Heart right ventricle (tissue), 16 donors: ENCODE data around the gene EYS. TPM values are rescaled to one million over a fixed set of nuclear protein-coding genes. Genes with fewer than 3 reads are reported as not detected.

Experiments
- ATAC-seq, 8 donors: fragments of 200-7000 bp; cut with Tn5 transposase; one replicate each; pipeline ENCODE4 v1.9.1; 2020; ENCODE audit warnings: mild to moderate bottlenecking in 8 of 8, moderate library complexity in 8 of 8, moderate number of reproducible peaks in 1 of 8
- DNase-seq, 2 donors: peaks; one replicate each; pipeline ENCODE4 v3.0.0-alpha.2; 2020
- H3K27ac ChIP-seq, 10 donors: fragments of 200-600 bp; sonication (generic) in 2 of 10; one replicate each; pipeline versions ENCODE4 v1.5.0 to v1.8.0; 2020 to 2022; ENCODE audit warnings: mild to moderate bottlenecking in 3 of 10
- H3K27me3 ChIP-seq, 7 donors: fragments of 200-600 bp; one replicate each; pipeline ENCODE4 v1.8.0; 2021 to 2022; ENCODE audit warnings: mild to moderate bottlenecking in 2 of 7
- H3K36me3 ChIP-seq, 9 donors: fragments of 200-600 bp; sonication (generic) in 1 of 9; one replicate each; pipeline versions ENCODE4 v1.5.0 to v1.8.0; 2020 to 2022; ENCODE audit warnings: mild to moderate bottlenecking in 2 of 9
- H3K4me1 ChIP-seq, 9 donors: fragments of 200-600 bp; sonication (generic) in 1 of 9; one replicate each; pipeline versions ENCODE4 v1.5.0 to v1.8.0; 2020 to 2022; ENCODE audit warnings: mild to moderate bottlenecking in 4 of 9
- H3K4me3 ChIP-seq, 10 donors: fragments of 200-600 bp; sonication (generic) in 2 of 10; one replicate each; pipeline versions ENCODE4 v1.5.0 to v1.8.0; 2020 to 2022; ENCODE audit warnings: mild to moderate bottlenecking in 7 of 10, moderate library complexity in 2 of 10
- H3K9me3 ChIP-seq, 11 donors: fragments of 200-600 bp in 10 of 11; sonication (generic) in 2 of 11; one replicate each; pipeline versions ENCODE4 v1.5.0 to v1.8.0; 2013 to 2022; ENCODE audit warnings: mild to moderate bottlenecking in 2 of 11, control low read depth in 1 of 11, moderate library complexity in 1 of 11
- WGBS, 2 donors: extraction: QIAGEN DNeasy Blood & Tissue Kit; methylation state at CpG; one replicate each; pipeline ENCODE4 v1.1.7; 2013; ENCODE audit warnings: inconsistent platforms in 1 of 2; 5-methylcytosine and 5-hydroxymethylcytosine counted together
- intact Hi-C, 10 donors: fragments of 100-400 bp; cut with DNase I; formaldehyde crosslinking; loops; one replicate each; pipeline versions ENCODE4 v1.11.1 to v1.14.2; 2022
- polyA plus RNA-seq, 2 donors: library from polyadenylated mRNA; stranded (reverse); fragments of 200-250 nt; gene quantifications; one replicate each; pipeline ENCODE4 v1.2.3, GENCODE V29; 2013
- total RNA-seq, 10 donors: library from RNA; stranded (reverse); fragmentation: NEBNext Ultra II Directional in 3 of 10; extraction: Animal tissue kit (Norgen Biotek cat#: 25700) in 3 of 10; gene quantifications; one replicate each; pipeline versions ENCODE4 v1.2.1 to v1.2.4, GENCODE V29; 2021 to 2023
- TF ChIP-seq, protein P1 (sequence below), 9 donors: fragments of 200-600 bp; sonication (generic) in 2 of 9; IDR thresholded peaks; one replicate each; pipeline versions ENCODE4 v1.5.0 to v1.8.0; 2021 to 2022; ENCODE audit warnings: antibody characterized with exemption in 9 of 9, mild to moderate bottlenecking in 5 of 9, moderate library complexity in 1 of 9
- donor health status: Arrhythmogenic right ventricular cardiomyopathy.
- donor health status: ischemic (EF 13 %, LVEDD 7.1; RV severe dilation, severe dysfunction).
- donor health status: healthy with polysubstance abuse.
- donor health status: DM: no; HTN: yes; CAD: no.
- donor health status: DM: no; HTN: no; CAD: no.
- donor health status: ischemic (EF 25% LVEDD 6.9; RV normal size, moderate dysfunction).
- donor health status: ischemic (EF 25% LVEDD 5.7; RV mildly dilated, moderate dysfunction).
- donor health status: healthy.
- donor health status: DM: yes; HTN: yes; CAD: no.
- donor health status: Ischemic cardiomyopathy.
- donor health status: ischemic (EF 35%, LVEDD 5.7; RV mildly dilated, moderate dysfunction).
- donor health status: nonischemic (EF 11% LVEDD 7.7; RV severe dilation, severe dysfunction).
- donor health status: DM: yes; HTN: yes; CAD: no.
- donor health status: PGD.
- donor health status: ischemic (EF 29% LVEDD 5.4; RV normal size, mild dysfunction).
- donor health status: nonischemic (EF 23%, LVEDD 6.1; RV moderate dilation, normal function).

Gene EYS
- total and polyA plus RNA-seq, 12 donors: 0.02 to 0.40 (median 0.18) TPM; not detected in 8

- intact Hi-C loops: no loop called here
- Histone ChIP-seq H3K4me1 (no peaks in the 10 kb centered on the region), H3K27me3 (no peaks in the 10 kb centered on the region), H3K36me3 (no peaks in the 10 kb centered on the region), H3K27ac (no peak overlapping the region), H3K4me3 (no peak overlapping the region), H3K9me3 (peaks cover 0 to 7% (median 0%) of the 10 kb centered on the region in 11 donors)
- ATAC-seq (no peak), DNase-seq (no peak)
- TF ChIP-seq, protein P1, sequence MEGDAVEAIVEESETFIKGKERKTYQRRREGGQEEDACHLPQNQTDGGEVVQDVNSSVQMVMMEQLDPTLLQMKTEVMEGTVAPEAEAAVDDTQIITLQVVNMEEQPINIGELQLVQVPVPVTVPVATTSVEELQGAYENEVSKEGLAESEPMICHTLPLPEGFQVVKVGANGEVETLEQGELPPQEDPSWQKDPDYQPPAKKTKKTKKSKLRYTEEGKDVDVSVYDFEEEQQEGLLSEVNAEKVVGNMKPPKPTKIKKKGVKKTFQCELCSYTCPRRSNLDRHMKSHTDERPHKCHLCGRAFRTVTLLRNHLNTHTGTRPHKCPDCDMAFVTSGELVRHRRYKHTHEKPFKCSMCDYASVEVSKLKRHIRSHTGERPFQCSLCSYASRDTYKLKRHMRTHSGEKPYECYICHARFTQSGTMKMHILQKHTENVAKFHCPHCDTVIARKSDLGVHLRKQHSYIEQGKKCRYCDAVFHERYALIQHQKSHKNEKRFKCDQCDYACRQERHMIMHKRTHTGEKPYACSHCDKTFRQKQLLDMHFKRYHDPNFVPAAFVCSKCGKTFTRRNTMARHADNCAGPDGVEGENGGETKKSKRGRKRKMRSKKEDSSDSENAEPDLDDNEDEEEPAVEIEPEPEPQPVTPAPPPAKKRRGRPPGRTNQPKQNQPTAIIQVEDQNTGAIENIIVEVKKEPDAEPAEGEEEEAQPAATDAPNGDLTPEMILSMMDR (IDR thresholded peaks at IDR 0.05): no peak
- WGBS, 2 donors: 84 to 87% methylated on average over 5 of the region's 5 CpGs
Observed at GRCh38 chr6:64062960-64063683, 1643.9 kb downstream of the EYS start.

DNA sequence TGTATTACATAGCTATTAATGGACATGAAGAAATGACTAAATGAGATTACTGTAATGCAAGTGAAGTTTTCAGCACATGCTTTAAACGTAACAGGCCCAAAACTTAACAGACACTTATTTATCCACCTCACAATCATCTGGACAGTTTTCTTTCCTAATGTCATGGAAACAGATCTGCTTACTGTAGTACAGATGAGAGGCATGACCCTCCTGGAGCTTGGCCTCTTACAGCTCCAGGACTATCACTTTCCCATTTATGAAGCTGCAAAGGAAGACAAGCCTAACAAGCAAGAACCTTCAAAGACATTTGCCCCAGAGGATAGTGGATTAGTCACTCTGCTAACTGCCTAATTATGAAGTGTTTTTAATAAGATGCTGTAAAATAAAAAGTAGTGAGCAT lies 1652.2 kb downstream of the EYS start:
- 77 to 83% methylated on average over 1 of the region's 1 CpG for WGBS, 2 donors
- ATAC-seq: no peak

DNA sequence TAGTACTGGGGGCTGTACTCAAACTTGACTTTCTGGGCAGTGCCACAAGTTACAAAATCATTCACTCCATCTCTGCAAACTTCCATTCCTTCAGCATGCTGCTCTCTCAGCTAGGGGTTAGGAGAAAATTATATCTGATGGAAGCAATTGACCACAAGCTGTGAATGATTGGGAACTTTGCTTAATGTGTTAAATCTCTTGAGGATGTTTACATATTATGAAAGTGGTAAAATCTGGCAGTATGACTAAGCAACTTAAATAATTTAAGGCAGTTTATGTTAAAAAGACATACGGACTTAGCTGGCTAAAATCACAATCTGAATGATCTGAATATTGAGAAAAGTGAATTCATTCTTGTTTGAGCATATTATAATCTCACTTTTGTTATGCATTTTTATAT lies 1656.4 kb downstream of the EYS start:
- intact Hi-C loops: no loop called here
- ATAC-seq: no peak
- TF ChIP-seq, protein P1 (IDR thresholded peaks at IDR 0.05): no peak
- no peaks in the 10 kb centered on the region for H3K36me3 ChIP-seq
- no peaks in the 10 kb centered on the region for H3K4me1 ChIP-seq
- H3K27ac ChIP-seq: no peak overlapping the region
- 67 to 81% methylated on average over 1 of the region's 1 CpG for WGBS, 2 donors
- H3K9me3 ChIP-seq: no peaks in the 10 kb centered on the region
- no peak overlapping the region for H3K4me3 ChIP-seq
- DNase-seq: no peak
- H3K27me3 ChIP-seq: no peaks in the 10 kb centered on the region

More for the DNA sequence above, 1652.2 kb downstream of the EYS start:
- DNase-seq: no peak
- Histone ChIP-seq H3K36me3 (no peaks in the 10 kb centered on the region), H3K4me1 (no peaks in the 10 kb centered on the region), H3K9me3 (no peaks in the 10 kb centered on the region), H3K27ac (no peak overlapping the region), H3K4me3 (no peak overlapping the region), H3K27me3 (no peaks in the 10 kb centered on the region)
- TF ChIP-seq, protein P1 (IDR thresholded peaks at IDR 0.05): no peak
- intact Hi-C loops: no loop called here

- Histone ChIP-seq H3K4me3 (no peak overlapping the region), H3K27ac (no peak overlapping the region), H3K9me3 (no peaks in the 10 kb centered on the region), H3K27me3 (no peaks in the 10 kb centered on the region), H3K4me1 (no peaks in the 10 kb centered on the region), H3K36me3 (no peaks in the 10 kb centered on the region)
- intact Hi-C loops: no loop called here
- DNase-seq: no peak
- ATAC-seq: no peak
- WGBS, 2 donors: 65 to 68% methylated on average over 2 of the region's 2 CpGs
- TF ChIP-seq, protein P1 (IDR thresholded peaks at IDR 0.05): no peak
Observed at GRCh38 chr6:64049736-64050135, 1657.3 kb downstream of the EYS start.
